GM21717 (cell line): ENCODE data around the gene SHB.
A peak's percentile ranks its signal among the peaks of the same experiment; 100 is the strongest.

Source experiments
- ATAC-seq: cut with Tn5 transposase; IDR thresholded peaks from one replicate; pipeline ENCODE4 v1.9.1; 2021; ENCODE audit warnings: mild to moderate bottlenecking, moderate library complexity; ENCODE audit not compliant: unreplicated experiment

Gene SHB

DNA sequence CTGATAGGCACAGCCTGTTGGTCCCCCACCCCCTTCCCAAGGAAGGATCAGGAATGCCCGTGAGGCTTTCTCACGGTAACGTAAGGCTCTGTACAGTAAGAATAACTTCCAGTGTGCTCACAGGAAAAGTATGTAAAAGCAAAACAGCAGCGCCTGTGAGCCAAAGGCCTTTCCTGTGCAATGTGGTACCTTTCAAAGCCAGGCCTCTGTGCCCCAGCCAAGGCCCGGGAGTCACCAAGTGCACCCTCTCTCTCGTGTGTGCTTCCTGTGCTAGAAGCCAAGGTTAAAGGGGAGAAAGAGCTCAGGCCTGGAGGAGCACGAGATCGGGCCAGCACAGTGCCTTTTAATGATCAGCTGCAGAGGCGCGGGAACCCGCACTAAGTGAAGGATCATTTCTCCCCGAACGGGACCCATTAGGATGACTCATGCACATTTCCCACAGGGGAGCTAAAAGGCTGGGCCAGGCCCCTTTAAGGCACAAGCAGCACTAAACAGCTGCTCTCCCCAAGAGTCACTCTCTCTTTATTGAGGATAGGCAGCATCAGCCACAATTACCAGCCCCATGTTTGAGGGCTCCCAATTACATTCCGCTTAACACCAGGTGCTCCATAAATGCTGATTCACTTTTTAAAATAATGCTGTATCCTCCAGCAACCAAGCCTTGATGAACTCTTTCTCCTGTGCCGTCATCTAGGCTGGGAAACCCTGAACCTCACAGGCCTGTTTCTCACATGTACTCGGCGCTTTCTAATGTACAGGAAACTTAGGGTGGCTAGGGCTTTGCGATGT, 42.8 kb downstream of the SHB start:
- ATAC-seq: peak; percentile 38

DNA sequence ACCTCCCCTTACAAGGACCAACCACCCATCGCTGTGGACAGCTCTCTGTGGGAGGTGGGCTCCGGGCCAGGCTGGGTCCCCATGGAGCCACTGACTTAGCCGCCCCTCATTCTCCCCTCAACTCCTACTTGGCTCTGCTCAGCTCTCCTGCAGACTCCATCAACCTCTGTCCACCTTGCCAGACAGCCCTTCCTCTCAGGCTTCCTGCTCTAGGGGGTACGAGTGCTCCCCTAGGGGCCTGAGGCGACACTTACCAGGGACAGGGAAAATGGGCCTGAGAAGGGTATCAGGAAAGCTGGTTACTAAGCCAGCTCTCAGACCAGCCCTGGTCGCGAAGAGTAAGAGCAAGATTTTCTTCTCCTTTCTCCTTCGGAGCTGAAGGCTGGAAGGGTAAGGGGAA, 43.9 kb downstream of the SHB start:
- no peak for ATAC-seq

DNA sequence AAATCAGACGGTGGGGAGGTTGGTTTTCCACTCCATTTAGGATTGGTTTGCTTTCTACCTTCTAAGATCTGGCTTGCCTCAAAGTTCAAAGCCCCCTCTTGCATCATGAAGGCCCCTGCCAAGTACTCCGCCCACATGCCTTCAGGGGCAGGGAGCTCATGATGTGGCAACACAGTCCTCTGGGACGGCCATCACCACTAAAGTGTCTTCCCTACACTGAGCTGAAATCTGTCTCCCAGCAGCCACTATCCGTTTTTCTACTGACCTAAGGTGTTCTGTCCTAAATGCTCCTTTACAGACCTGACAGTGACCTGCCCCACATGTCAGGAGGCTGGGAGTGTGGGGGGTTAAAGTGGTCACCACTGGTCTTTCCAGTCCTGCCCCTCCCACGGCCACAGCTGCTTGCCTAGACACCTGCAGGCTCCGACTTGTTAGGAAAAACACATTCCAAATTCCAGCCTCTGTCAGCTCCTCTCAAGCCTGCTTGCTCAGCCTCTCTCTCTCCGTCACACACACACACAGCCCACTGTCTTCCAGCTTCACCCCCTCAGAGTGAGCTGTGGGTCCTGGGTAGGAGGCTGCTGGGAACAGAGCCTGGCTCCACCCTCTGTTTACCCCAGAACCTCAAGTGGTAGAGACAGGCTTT, 44.9 kb downstream of the SHB start:
- no peak for ATAC-seq

DNA sequence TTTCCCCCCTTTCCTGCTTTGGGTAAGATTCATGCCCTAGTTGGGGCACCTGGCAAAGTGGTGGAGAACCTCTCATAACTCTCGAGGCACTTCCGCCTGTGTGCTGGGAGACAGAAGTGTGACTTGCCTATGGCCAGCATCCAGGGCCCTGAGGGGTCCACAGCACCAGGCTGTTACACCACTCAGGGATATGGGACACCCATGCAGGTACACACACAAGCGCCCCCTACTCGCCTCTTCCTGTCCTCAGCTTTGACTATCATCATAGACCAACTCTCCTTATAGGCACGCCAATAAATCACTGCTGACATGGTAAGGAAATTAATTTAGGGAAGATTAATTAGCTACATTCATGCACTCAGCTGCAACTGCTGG, 45.4 kb downstream of the SHB start:
- ATAC-seq: no peak

DNA sequence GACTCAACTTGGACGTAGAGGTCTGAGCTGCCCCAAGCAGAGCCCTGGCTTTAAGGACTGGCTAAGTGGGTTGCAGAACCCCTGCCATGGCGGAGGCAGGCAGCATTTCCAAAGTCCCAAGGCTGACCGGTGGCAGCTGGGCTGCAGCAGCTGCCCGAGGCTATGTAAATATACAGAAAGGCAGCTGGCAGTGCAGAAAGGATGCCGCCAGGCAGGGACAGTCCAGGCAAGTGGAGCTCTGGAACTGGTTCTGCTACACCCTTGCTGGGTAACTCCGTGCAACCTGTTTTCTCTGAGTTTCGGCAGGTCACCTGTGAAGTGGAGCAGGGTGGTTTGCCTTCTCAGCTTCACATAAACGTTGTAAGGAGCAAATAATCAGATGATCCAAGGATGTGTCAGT, 46.0 kb downstream of the SHB start:
- no peak for ATAC-seq

DNA sequence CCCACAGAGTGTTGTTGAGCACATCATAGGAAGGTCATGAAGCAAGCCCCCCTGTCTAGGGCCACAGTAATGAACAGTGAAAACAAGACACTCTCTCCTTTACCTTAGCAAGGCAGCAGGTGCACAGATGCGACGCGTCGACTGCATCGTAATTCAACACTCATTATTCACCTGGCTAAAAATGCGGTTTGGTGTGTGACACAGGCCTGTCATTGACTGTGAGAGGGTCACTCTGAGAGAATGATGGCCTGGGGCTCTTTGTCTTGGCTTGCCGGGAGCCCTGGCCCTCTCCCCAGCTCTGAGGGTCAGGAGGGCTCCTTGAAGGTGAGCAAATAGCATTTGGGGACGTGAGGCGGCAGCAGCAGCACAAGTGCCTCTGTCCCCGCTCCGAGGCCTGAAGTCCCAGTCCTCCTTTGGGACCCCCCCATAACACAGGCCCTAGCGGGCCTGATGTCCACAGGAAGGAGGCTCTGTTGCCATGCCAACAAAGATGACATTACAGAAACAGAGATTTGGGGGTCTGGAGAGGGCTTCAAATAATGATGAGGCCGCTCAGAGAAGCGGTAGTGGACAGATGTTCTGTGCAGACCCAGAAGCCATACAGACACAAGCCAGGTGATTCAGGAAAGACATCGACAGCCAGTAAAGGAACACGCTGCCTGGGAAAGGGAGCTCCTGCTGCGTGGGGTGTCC, 46.7 kb downstream of the SHB start:
- no peak for ATAC-seq

DNA sequence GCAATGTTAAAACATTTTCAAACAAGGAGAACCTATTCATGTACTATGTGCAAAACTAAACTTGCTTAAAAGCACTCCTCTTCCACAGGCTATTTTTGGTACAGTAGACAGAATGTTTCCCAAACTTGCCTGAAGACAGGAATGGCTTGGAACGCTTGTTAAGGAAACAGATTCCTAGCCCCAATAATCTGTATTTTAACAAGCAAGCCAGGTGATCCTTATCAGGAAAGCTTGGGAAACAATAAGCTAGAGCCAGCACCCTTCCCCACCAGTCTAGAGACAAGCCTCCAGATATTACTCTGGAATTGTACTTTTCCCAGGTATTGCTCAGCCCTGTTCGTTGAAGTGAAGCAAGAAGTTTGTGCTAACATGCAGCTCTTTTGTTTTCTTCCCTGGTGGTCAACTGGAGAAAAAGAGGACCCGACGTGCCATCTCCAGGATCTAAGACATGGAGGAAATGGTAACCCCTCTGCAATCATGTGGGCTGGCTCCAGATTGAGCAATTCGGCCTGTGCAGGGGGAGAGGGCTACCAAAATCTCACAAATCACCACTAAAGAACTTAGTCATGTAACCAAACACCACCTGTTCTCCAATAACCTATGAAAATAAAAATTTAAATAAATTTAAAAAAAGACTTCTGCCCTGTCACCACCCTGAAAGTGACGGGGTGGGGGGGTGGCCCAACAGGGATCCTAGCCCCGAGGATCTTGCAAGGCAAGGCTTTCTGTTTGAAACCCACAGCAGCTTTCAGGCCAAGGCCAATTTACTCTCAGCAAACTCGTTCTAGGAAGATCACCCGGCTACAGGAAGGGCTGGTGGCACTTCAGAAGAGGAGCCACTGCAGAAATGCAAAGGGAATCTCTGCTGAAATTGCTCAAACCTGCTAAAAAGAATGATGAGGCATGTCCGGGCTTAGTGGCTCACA, 48.6 kb downstream of the SHB start:
- no peak for ATAC-seq

DNA sequence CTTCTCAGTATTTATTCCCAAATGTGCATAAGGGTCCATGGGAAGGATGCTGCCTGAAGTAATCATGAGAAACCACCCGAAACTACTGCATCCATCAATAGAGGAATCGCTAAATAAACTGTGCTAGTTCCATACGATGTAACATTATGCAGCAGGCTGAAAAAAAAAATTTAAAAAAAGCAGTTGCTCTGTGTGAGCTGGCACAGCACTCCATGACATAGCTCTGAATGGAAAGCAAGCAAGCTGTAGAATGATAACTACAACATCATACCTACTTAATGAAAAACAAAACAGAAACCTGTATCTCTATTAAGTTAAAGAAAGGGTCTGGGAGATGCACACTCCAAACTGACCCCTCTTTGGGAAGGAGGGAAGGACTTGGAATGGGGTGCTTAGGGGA, 49.3 kb downstream of the SHB start:
- no peak for ATAC-seq

DNA sequence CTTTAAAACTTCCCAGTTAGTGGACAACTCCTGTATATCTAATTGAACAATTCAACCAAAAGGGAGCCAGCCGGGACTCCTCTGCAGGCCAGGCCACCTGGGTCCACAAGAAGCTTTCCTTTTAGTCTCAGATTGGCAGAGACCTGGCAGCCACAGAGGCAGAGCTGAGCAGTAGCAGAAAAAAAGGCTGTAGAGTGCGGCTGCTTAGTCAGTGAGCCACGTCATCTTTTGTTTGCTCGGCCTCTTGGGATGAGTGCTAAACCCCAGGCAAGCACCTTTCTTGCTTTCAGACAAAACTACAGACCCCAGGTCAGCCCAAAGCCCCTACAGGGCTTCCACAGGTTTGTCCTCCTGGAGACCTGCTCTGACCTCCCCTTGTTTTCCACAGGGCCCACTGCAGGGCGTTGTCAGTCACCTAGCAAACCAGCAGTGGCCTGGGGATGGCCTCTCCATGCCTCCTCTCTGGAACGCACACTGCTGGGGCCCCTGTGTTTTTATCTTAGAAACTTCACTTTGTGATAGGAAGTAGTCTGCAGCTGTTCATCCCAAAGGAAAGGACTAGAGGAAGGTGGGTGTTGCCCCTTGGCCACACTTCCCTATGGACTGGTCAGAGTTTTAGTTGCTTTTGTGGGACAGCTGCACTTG, 49.9 kb downstream of the SHB start:
- no peak for ATAC-seq

DNA sequence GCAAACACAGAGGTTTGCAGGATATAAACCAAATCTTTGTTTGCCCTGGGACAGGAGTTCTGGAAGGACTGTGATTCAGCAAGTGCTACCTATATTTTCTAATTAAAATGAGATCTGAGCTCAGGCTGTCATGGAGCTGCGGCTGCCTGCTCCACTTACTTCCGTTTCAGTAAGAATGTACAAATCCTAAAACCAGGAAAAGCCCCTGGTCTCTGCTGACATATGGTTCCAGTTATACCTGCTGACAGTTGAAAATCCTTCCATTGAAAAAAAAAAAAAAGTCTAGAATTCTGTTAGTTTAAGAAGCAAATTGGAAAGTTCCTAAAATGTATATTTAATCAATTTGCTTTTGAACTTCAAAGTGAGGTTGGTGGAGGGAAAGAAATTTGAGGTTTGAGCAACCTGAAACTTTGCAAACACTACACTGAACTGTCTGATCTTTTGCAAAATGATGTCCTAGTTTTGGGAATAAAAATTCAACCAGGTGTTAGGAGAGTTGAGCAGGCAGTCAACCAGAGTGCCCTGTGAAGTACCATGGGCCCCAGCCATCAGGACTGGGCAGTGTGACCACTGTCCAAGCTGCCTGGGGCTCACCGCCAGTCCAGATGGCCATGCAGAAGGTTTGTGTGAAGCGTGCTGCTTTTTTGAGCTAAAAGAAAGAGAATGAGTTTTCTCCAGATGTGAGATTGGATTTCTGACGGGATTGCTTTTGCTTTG, 50.6 kb downstream of the SHB start:
- ATAC-seq: no peak

DNA sequence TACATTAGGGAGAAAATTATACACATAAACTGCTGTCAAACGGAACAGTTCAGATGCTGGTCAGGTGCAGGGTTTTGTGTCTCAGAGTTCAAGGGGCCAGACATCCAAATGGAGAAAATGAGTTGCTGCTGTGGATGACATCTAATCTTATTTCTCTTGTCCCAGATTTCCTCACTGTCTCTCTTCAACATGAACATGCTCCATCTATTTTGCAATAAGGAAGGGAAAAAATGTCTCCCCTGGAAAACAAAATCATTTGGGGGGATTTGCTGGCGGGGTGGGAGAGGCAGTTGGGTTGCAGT, 51.2 kb downstream of the SHB start:
- ATAC-seq: no peak

DNA sequence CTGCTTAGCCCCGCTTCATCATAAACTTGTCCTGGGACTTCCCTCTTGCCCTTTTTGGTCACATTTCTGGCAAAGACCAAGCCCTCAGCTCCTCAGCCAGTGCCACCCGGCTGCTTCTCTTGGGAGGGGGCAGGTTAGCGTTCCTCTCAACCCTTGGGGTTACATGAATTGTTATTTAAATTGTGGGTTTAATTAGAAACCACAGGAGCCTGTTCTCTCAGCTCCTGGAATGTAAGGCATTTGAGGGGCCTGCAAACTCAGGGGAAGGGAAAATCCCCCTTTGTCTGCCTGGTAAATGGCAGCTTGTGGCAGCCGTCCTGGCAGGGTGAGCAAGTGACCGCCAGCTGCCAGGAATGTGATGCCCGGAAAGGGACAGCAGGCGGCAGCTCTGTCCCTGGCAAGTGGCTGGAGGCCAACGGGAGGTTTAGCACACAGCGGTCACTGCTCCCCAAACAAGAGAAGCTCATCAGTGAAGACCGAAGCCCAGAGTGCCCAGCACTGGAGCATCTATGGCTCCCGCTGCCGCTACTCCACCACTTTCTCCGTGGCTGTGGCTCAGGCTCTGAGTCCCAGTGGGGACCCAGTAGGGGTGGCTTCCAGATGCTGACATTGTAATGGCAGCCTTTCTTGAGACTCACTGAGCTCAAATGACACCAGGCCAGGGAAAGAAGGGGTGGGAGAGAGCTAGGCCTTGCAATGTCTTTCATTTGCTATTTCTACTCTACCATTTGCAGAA, 51.7 kb downstream of the SHB start:
- ATAC-seq: no peak

DNA sequence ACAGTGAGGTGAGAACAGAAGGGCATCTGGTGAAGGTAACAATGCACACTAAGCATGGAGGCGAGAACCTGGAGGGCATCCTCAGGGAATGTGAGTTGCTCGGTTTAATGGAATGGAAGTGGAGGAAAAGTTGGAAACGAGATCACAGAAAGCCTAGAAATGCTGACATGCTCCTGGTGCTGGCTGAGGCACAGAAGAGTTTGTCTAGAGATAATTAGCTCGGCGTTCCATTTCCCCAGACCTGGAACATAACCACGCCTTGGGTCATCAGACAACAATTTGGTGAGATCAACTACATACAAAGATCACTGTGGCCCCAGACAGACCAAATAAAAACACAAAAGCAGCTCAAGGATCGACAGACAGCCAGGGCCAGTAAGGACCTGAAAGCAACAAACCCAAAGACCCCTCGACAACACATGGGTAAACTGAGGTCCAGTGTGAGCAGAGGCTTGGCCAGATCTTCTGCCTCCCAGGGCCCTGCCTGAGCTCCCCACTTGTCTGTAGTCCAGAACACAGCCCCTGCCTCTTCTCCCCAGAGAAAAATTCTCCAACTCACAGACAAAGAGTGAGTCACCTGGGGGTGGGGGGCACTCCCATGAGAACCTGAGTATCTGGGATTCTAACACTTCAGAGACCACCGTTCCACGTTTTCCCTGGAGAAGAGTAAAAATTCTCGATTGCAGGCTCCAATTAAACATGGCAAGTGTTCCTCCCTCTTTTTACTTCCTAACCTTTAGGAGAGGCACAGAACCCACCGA, 52.5 kb downstream of the SHB start:
- ATAC-seq: no peak

DNA sequence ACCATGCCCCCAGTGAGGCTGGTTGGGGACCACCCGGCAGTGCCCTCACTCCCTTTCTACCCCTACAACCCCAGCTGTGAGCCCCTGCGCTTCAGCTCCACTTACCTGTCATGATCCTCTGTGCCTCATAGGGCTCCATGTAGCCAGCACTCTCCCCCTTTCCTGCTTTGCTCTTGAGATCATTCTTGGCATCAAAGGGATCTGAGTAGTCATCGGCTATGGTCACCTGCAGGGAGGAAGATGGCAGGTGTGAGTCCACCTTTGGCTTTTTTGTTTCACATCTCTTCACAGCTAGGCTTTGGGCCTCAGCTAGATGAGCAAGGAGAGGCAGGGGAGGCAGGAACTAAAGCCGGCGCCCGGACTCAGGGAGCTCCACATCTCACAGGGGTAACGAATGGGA, 53.1 kb downstream of the SHB start:
- no peak for ATAC-seq

DNA sequence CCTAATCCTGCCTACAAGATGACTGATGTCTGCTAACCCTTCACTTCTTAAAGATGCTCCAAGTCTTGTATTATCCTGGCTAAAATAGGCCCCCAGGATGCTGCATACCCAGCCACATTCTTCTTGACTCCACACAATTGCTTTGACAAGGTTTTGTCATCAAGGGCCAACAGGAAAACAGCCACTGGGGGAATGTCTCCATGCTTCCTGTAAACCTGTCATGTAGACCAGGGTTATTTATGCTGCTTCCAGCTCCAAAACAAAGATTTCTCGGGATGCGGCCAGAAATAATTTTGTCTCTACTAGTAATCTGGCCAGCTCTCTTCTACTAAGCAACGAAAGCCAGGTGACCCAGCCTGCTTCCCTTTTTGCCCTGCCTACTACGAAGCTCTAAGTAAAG, 53.8 kb downstream of the SHB start:
- no peak for ATAC-seq

DNA sequence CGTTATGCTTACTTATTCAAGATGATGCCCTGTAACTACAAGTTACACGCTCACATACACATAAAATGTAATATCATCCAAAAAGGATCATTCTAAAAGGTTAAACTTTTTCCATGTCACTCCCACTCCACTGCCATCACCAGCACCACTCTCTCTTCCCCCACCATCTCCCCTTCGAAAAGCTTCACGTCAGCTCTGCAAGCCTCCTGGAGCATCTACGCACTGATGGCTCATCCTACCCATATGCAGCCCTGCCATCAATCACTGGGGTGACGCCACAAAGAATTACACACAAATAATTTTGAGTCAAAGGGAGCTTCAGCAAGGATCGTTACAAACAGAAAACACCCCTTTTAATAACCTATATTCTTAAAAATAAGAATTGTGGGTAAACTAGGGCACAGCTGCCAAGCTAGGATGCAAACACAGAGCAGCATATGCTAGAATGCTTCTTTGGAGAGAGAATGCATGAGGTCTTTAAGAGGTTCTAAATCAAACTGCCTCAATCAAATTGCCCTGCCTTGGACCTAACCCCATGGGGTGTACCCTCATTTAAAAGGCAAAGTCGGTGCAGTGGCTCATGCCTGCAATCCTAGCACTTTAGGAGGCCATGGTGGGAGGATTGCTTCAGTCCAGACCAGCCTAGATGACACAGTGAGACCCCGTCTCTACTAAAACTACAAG, 56.1 kb downstream of the SHB start:
- ATAC-seq: no peak

DNA sequence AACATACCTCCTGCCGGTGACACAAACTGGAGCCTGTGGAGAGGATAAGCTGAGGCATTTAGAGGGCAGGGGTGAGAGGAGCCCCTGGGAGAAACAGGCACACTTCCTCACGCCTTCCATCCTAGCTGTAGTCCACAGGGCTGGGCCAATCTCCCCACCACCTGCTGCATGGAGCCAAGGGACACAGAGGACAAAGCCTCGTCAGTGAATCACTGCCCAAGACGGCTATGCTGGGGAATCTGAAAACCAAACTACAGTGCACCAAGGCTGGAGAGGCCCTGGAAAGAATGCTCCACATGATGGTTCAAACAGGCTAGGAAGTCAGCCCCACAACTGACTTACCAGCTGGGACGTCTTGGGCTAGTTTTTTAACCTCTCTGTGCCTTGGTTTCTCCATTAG, 57.0 kb downstream of the SHB start:
- no peak for ATAC-seq
